GM06990 (cell line): ENCODE measurements around the gene OTP.
A peak's percentile ranks its signal among the peaks of the same experiment; 100 is the strongest.

Source experiments
- DNase-seq: peaks from one replicate; pipeline ENCODE4 v3.0.0-alpha.2; 2011; ENCODE audit not compliant: insufficient read length; ENCODE audit errors: extremely low read depth
- H3K27me3 ChIP-seq: replicated peaks from 2 replicates; pipeline ENCODE4 v1.6.0; 2011; ENCODE audit warnings: low read length; ENCODE audit not compliant: control insufficient read depth, insufficient read depth
- H3K36me3 ChIP-seq: 2 replicates; pipeline ENCODE4 v1.5.1; 2011; ENCODE audit warnings: low read length; ENCODE audit not compliant: control insufficient read depth, insufficient read depth
- H3K4me3 ChIP-seq: replicated peaks from 2 replicates; pipeline ENCODE4 v1.5.1; 2011; ENCODE audit warnings: low read depth, mild to moderate bottlenecking, control low read depth, low read length
- CTCF ChIP-seq: IDR thresholded peaks from 2 replicates; pipeline ENCODE4 v1.5.1; 2011; ENCODE audit warnings: low read length, control low read depth, mild to moderate bottlenecking, inconsistent platforms; ENCODE audit not compliant: insufficient read depth, poor library complexity, severe bottlenecking

OTP gene

GRCh38 chr5:77662635-77663034 is 24.1 kb upstream of the OTP start:
- DNase-seq, result peak; percentile 45
- H3K4me3 ChIP-seq, result no peak overlapping the region
- no peaks in the 10 kb centered on the region; the same call in 1 of the 2 replicates for H3K27me3 ChIP-seq
- H3K36me3 ChIP-seq, result no peaks in the 10 kb centered on the region
- TF ChIP-seq CTCF, result no peak

- no peak for DNase-seq
- H3K27me3 ChIP-seq, result no peaks in the 10 kb centered on the region
- no peaks in the 10 kb centered on the region for H3K36me3 ChIP-seq
- no peak overlapping the region for H3K4me3 ChIP-seq
- no peak for TF ChIP-seq CTCF
These were observed 20.1 kb upstream of the OTP start for GRCh38 chr5:77658662-77659061.

GRCh38 chr5:77651343-77651742 is 12.8 kb upstream of the OTP start:
- no peak for DNase-seq
- TF ChIP-seq CTCF, result no peak
- no peak overlapping the region for H3K4me3 ChIP-seq
- H3K36me3 ChIP-seq, result no peaks in the 10 kb centered on the region
- H3K27me3 ChIP-seq, result peaks cover 2% of the 10 kb centered on the region; the same call in 1 of the 2 replicates

- TF ChIP-seq CTCF, result no peak
- no peak overlapping the region for H3K4me3 ChIP-seq
- no peaks in the 10 kb centered on the region for H3K36me3 ChIP-seq
- no peak for DNase-seq
- peaks cover 2% of the 10 kb centered on the region; the same call in 1 of the 2 replicates for H3K27me3 ChIP-seq
These were observed 12.2 kb upstream of the OTP start for GRCh38 chr5:77650686-77651085.

- Histone ChIP-seq H3K4me3 (no peak overlapping the region), H3K27me3 (peaks cover 2% of the 10 kb centered on the region; the same call in 1 of the 2 replicates), H3K36me3 (no peaks in the 10 kb centered on the region)
- no peak for DNase-seq
- no peak for TF ChIP-seq CTCF
These were observed 11.3 kb upstream of the OTP start for GRCh38 chr5:77649776-77650175.

GRCh38 chr5:77645995-77646639 is 7.6 kb upstream of the OTP start:
- no peak for DNase-seq
- no peak overlapping the region for H3K4me3 ChIP-seq
- H3K36me3 ChIP-seq, result no peaks in the 10 kb centered on the region
- peaks cover 2% of the 10 kb centered on the region; the same call in 1 of the 2 replicates for H3K27me3 ChIP-seq
- no peak for TF ChIP-seq CTCF
